ENCODE results near the gene CDC42BPA. TPM values are rescaled to one million over a fixed set of nuclear protein-coding genes. Genes with fewer than 3 reads are reported as not detected.

CDC42BPA gene
- total RNA-seq, 1 experiment from 2014 or later: 102 TPM

DNA sequence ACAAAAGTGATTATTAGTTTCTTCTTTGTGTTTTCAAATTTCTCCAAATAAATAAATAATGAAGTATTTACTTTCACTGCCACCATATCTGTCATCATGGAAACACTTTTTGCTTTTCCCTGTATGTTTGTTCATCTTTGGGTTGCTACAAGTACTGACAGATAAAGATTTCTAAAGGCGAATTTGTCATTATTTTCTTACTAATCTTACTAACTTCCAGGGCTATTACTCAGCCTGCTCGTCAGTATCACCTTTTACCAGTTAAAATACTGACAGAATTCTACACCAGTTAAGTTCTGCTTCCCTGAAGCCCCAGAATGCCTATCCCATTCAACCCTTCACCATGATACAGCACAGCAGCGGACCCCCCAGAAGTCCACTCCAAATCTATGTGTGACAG is 106.1 kb downstream of the CDC42BPA start:
- H3K4me3 Mint-ChIP-seq (ENCODE audit: unreplicated experiment): no peak overlapping the region
- BruUV-seq (replicated peaks): TSS peak; percentile 10
- TF ChIP-seq CTCF (IDR thresholded peaks at IDR 0.05; ENCODE audit: unreplicated experiment): no peak
- H3K27ac Mint-ChIP-seq (ENCODE audit: low read depth, unreplicated experiment): no peak overlapping the region
- DNase-seq (ENCODE audit: unreplicated experiment): no peak
- peaks cover 23% of the 10 kb centered on the region for H3K36me3 Mint-ChIP-seq (ENCODE audit: insufficient read depth, unreplicated experiment)
- intact Hi-C loops (cut with micrococcal nuclease): no loop called here
- H3K9me3 Mint-ChIP-seq (ENCODE audit: unreplicated experiment): no peaks in the 10 kb centered on the region
- CTCF ChIA-PET: no interaction called here
- POLR2A ChIA-PET: no interaction called here
- no peaks in the 10 kb centered on the region for H3K27me3 Mint-ChIP-seq (ENCODE audit: insufficient read depth, unreplicated experiment)
- peaks cover 10% of the 10 kb centered on the region for H3K4me1 Mint-ChIP-seq (ENCODE audit: insufficient read depth, unreplicated experiment)

DNA sequence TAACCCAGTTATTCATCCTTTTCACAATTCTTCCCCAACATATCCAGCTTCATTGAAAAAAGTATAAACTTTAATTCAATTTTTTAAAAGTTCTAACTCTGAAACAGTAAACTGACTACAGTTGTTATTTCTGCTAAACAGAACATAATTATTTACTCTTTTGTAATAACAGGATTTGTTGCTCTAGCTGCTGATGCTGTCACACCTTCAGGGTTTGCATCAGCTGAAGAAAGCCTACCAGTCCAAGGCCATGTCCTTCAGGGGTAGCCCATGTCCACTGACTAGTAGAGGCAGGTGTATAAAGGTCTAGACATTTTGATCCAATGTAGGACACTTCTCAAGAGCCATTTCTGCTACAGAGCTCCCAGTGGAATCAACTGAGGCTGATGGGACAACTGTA is 107.7 kb downstream of the CDC42BPA start:
- no peaks in the 10 kb centered on the region for H3K9me3 Mint-ChIP-seq (ENCODE audit: unreplicated experiment)
- no peak for DNase-seq (ENCODE audit: unreplicated experiment)
- no peaks in the 10 kb centered on the region for H3K27me3 Mint-ChIP-seq (ENCODE audit: insufficient read depth, unreplicated experiment)
- H3K4me1 Mint-ChIP-seq (ENCODE audit: insufficient read depth, unreplicated experiment): peaks cover 10% of the 10 kb centered on the region
- no peak for TF ChIP-seq CTCF (IDR thresholded peaks at IDR 0.05; ENCODE audit: unreplicated experiment)
- intact Hi-C loops (cut with micrococcal nuclease): no loop called here
- ChIA-PET POLR2A (interaction anchor here (0.9 to 1.5 kb wide), 3 partner anchors 10 to 37 kb away, joined by 3 to 9 read pairs (median 4); no protein-coding TSS in a partner anchor), CTCF (interaction anchor here (0.6 to 1.5 kb wide), 3 partner anchors 19 to 24 kb away, joined by 3 to 6 read pairs (median 3); no protein-coding TSS in a partner anchor)
- H3K27ac Mint-ChIP-seq (ENCODE audit: low read depth, unreplicated experiment): peak overlapping the region; percentile 17
- BruUV-seq (replicated peaks): no TSS peak
- H3K36me3 Mint-ChIP-seq (ENCODE audit: insufficient read depth, unreplicated experiment): peaks cover 23% of the 10 kb centered on the region
- no peak overlapping the region for H3K4me3 Mint-ChIP-seq (ENCODE audit: unreplicated experiment)

GRCh38 chr1:227197064-227197463 is 121.2 kb downstream of the CDC42BPA start:
- H3K27ac Mint-ChIP-seq (ENCODE audit: low read depth, unreplicated experiment): no peak overlapping the region
- H3K4me3 Mint-ChIP-seq (ENCODE audit: unreplicated experiment): no peak overlapping the region
- ChIA-PET CTCF (no interaction called here), POLR2A (interaction anchor here (1.0 kb wide), 1 partner anchor 13 kb away, joined by 3 read pairs; no protein-coding TSS in a partner anchor)
- H3K27me3 Mint-ChIP-seq (ENCODE audit: insufficient read depth, unreplicated experiment): no peaks in the 10 kb centered on the region
- BruUV-seq (replicated peaks): no TSS peak
- DNase-seq (ENCODE audit: unreplicated experiment): no peak
- no peaks in the 10 kb centered on the region for H3K9me3 Mint-ChIP-seq (ENCODE audit: unreplicated experiment)
- no peak for TF ChIP-seq CTCF (IDR thresholded peaks at IDR 0.05; ENCODE audit: unreplicated experiment)
- H3K4me1 Mint-ChIP-seq (ENCODE audit: insufficient read depth, unreplicated experiment): peaks cover 14% of the 10 kb centered on the region
- intact Hi-C loops (cut with micrococcal nuclease): no loop called here
- H3K36me3 Mint-ChIP-seq (ENCODE audit: insufficient read depth, unreplicated experiment): peaks cover 24% of the 10 kb centered on the region

DNA sequence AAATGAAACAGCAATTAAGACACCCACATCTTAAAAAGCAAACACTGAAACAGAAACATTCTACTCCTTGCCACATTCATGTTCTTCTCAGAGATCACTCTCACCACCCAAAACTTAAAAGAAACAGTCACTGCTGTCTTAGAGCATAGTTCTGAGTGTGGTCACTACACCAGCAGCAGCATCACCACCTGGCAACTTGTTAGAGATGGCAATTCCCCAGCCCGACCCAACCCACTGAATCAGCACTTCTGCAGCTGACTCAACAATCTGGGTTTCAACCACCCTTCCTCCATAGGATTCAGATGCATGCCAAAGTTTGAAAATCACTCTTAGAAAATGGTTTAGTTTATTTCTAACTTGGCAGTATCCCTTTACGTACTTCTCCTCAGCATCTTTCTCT is 126.1 kb downstream of the CDC42BPA start:
- TF ChIP-seq CTCF (IDR thresholded peaks at IDR 0.05; ENCODE audit: unreplicated experiment): no peak
- intact Hi-C loops (cut with micrococcal nuclease): loop anchor here (1.0 kb wide), 1 partner anchor 245 kb away; no protein-coding TSS in a partner anchor
- CTCF ChIA-PET: interaction anchor here (0.6 to 1.9 kb wide), 4 partner anchors 15 to 114 kb away, joined by 3 to 6 read pairs (median 3); no protein-coding TSS in a partner anchor
- Mint-ChIP-seq H3K27me3 (ENCODE audit: insufficient read depth, unreplicated experiment) (no peaks in the 10 kb centered on the region), H3K4me3 (ENCODE audit: unreplicated experiment) (no peak overlapping the region), H3K9me3 (ENCODE audit: unreplicated experiment) (no peaks in the 10 kb centered on the region), H3K4me1 (ENCODE audit: insufficient read depth, unreplicated experiment) (peaks cover 9% of the 10 kb centered on the region), H3K27ac (ENCODE audit: low read depth, unreplicated experiment) (peak overlapping the region; percentile 73), H3K36me3 (ENCODE audit: insufficient read depth, unreplicated experiment) (peaks cover 12% of the 10 kb centered on the region)
- peak; percentile 90 for DNase-seq (ENCODE audit: unreplicated experiment)
- BruUV-seq (replicated peaks): no TSS peak
- POLR2A ChIA-PET: interaction anchor here (0.7 to 2.2 kb wide), 7 partner anchors 11 to 377 kb away, joined by 3 to 5 read pairs (median 4); no protein-coding TSS in a partner anchor
